Bronchial epithelial cell (primary cell): ENCODE results near the gene LSM4. TPM values are rescaled to one million over a fixed set of nuclear protein-coding genes. Genes with fewer than 3 reads are reported as not detected.

Source experiments
- DNase-seq: peaks from one replicate; pipeline ENCODE4 v3.0.0-alpha.2; 2010; ENCODE audit warnings: low read depth
- FAIRE-seq: peaks from 2 replicates; lab custom pipeline; 2011; peaks lifted over from hg19 to GRCh38; lab: Jason Lieb, UNC
- H3K27me3 ChIP-seq: 2 replicates; pipeline ENCODE4 v1.5.1; 2011; ENCODE audit warnings: low read length; ENCODE audit not compliant: control insufficient read depth, insufficient read depth
- H3K36me3 ChIP-seq: 2 replicates; pipeline ENCODE4 v1.5.1; 2011; ENCODE audit warnings: low read length; ENCODE audit not compliant: control insufficient read depth, insufficient read depth
- H3K4me3 ChIP-seq: 2 replicates; pipeline ENCODE4 v1.5.1; 2011; ENCODE audit warnings: mild to moderate bottlenecking, low read depth, low read length, control low read depth
- CTCF ChIP-seq: IDR thresholded peaks from 2 replicates; pipeline ENCODE4 v1.5.1; 2011; ENCODE audit warnings: mild to moderate bottlenecking, moderate library complexity, low read length, control low read depth, inconsistent platforms; ENCODE audit not compliant: insufficient read depth, severe bottlenecking
- total RNA-seq: library from RNA; depleted of rRNA; stranded (reverse); fragments of >200 nt; gene quantifications from 2 replicates; pipeline ENCODE4 v1.2.1, GENCODE V29; 2014

Gene LSM4
- total RNA-seq, 1 donor from 2014 or later = 208 TPM

DNA sequence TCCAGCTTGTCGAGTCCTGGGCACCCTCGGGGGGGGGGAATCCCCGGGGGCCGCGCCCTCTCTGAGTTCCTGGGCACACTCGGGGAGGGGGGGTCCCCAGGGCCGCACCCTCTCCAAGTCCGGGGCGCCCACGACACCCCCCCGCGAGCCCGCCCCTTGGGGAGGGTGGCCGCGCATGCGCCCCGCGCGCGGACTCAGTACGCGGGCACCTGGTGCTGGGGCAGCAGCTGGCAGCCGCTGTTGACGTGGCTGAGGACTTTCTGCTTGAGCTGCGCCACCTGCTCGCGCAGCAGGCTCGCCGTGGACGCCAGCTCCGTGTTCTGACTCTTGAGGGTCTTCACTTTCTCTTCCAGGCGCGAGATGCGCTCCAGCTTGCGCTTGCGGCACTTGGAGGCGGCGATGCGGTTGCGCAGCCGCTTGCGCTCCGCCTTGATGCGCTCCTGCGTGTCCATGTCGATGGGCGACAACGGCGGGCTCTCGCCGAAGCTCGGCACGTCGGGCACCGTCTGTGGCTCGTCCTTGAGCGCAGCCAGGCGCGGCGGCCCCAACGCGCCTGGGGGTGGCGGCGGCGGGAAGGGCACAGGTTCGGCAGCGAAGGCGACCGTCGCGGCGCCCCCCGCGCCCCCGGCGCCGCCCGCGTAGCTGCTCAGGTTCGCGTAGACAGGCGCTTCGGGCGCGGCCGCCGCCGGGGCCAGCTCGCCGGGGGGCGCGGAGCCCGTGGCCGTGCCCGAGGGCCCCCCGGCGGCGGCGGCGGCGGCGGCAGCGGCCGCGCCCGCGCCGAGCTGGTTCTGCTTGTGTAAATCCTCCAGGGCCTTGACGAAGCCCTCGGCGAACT, 42.4 kb downstream of the LSM4 start:
- DNase-seq (peak; percentile 44), FAIRE-seq (no peak)
- peak overlapping the region; percentile 100 for H3K4me3 ChIP-seq
- TF ChIP-seq CTCF = no peak
- no peaks in the 10 kb centered on the region for H3K27me3 ChIP-seq
- peaks cover 9% of the 10 kb centered on the region for H3K36me3 ChIP-seq

DNA sequence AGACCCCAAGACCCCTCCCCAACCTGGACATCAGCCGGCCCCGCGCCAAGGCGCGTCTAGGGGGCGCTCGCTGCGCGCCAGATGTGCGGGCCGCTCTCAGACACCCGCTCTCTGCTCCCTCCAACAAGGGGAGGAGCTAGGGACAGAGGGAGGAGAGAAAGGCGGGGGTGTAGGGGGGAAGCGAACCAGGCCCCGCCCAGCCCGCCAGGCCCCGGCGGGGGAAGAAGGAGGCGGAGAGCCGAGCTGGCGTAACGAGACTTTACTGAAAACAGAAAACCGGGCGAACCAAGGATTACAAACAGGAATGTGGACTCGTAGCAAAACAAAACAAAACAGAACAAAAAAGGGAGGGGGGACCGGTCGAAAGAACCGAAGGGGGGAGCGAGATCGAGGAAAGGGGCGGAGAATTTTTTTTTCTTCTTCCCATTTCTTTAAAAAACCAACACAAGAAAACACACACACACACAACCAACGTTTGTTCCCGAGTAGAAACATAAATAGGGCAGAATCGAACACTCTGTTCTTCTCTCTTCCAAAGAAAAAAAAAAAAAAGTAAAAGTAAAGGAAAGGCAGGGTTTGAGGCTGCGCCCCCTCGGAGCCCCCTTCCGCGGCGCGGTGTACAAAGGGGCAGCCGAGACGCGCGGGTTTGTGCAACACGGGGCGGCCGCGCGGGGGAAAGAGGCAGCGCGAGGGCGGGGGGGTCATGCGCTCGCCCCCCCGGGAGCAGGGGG, 43.2 kb downstream of the LSM4 start:
- Histone ChIP-seq H3K27me3 (no peaks in the 10 kb centered on the region), H3K36me3 (peaks cover 9% of the 10 kb centered on the region), H3K4me3 (peak overlapping the region; percentile 100)
- DNase-seq (peak; percentile 76), FAIRE-seq (no peak)
- peak; percentile 83 for TF ChIP-seq CTCF

DNA sequence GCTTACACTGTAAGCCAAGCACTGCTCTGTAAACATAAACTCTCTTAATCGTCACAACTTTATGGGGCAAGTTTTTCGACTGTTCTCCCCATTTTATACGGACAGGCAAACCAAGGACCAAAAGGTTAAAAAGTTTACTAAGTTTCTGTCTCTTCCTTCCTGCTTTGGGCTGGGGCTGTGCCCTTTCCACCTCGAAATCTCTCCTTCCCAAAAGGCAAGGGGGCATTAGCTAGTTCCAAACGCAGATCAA, 43.7 kb downstream of the LSM4 start:
- H3K27me3 ChIP-seq = no peaks in the 10 kb centered on the region
- FAIRE-seq (no peak), DNase-seq (no peak)
- peak overlapping the region; percentile 100 for H3K4me3 ChIP-seq
- no peak for TF ChIP-seq CTCF
- peaks cover 9% of the 10 kb centered on the region for H3K36me3 ChIP-seq

- Histone ChIP-seq H3K36me3 (peaks cover 9% of the 10 kb centered on the region), H3K27me3 (no peaks in the 10 kb centered on the region), H3K4me3 (no peak overlapping the region)
- DNase-seq = no peak
- TF ChIP-seq CTCF = peak; percentile 43
- FAIRE-seq = no peak
Observed at GRCh38 chr19:18278521-18279265, 44.2 kb downstream of the LSM4 start.

DNA sequence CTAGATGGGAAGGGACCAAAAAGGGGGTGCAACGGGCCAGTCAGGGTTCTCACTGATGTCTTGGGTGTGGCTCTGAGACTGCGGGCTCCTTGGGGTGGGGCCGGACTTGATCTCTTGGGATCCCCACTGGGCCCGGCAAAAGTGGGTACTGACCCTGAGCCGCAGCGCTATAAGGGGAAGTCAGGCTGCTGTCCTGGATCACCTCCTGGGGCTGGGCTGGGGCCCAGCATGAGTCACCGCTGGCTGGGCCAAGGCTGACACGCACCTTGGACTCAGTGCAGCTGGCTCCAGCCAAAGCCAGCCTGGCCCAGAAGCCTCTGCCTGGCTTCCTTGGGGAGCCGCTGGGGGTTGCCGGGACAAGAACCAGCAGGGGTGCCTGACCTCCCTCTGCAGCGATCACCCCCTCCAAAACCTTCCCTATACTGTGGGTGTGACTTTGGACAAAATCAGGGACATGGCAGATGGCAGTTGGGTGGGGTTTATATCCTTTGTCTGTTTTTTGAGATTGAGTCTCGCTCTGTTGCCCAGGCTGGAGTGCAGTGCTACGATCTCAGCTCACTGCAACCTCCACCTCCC, 48.0 kb downstream of the LSM4 start:
- no peak for TF ChIP-seq CTCF
- Histone ChIP-seq H3K36me3 (peaks cover 8% of the 10 kb centered on the region), H3K27me3 (no peaks in the 10 kb centered on the region), H3K4me3 (no peak overlapping the region)
- DNase-seq (peak; percentile 72), FAIRE-seq (no peak)
